ENCODE data around the gene CIAO2B.

DNA sequence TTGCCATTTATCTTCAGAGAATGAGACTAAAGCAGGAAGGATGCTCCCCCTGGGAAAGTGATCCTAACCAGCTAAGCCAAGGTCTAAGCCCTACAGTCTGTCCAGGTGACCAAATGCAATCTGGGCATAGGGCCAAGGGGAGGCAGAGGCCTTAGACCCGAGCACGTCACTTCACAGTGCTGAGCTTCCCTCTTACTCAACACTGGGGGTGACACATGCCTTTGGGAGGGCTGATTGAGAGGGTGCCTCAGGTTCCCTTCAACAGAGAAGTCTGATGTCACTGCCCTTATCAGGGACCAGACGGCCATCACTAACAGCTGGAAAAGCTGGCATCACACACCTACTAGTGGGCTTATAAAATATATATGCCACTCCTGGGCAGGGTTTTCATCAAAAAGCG is 4.0 kb downstream of the CIAO2B start:
- TF ChIP-seq, protein P1, sequence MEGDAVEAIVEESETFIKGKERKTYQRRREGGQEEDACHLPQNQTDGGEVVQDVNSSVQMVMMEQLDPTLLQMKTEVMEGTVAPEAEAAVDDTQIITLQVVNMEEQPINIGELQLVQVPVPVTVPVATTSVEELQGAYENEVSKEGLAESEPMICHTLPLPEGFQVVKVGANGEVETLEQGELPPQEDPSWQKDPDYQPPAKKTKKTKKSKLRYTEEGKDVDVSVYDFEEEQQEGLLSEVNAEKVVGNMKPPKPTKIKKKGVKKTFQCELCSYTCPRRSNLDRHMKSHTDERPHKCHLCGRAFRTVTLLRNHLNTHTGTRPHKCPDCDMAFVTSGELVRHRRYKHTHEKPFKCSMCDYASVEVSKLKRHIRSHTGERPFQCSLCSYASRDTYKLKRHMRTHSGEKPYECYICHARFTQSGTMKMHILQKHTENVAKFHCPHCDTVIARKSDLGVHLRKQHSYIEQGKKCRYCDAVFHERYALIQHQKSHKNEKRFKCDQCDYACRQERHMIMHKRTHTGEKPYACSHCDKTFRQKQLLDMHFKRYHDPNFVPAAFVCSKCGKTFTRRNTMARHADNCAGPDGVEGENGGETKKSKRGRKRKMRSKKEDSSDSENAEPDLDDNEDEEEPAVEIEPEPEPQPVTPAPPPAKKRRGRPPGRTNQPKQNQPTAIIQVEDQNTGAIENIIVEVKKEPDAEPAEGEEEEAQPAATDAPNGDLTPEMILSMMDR (IDR thresholded peaks at IDR 0.05; ENCODE audit: low read length): no peak
- TF ChIP-seq EZH2 (IDR thresholded peaks at IDR 0.05; ENCODE audit: borderline replicate concordance, low read length): no peak

Data from OCI-LY1 (cell line).